Retinal pigment epithelial cell (primary cell): Measurements from ENCODE around the gene SLC7A11.
A peak's percentile ranks its signal among the peaks of the same experiment; 100 is the strongest.
"Not testable (repeated sequence)": the region's sequence is repeated elsewhere in the genome, so short reads cannot be mapped to it uniquely, and the experiment has no call there.

ENCODE experiments used
- DNase-seq: peaks from one replicate; pipeline ENCODE4 v3.0.0-alpha.2; 2010; ENCODE audit warnings: low read depth
- H3K4me3 ChIP-seq: 2 replicates; pipeline ENCODE4 v1.5.1; 2011; ENCODE audit warnings: mild to moderate bottlenecking, low read length, control low read depth, moderate library complexity
- TF ChIP-seq, protein P1 (sequence below): conservative IDR thresholded peaks from 2 replicates; pipeline ENCODE4 v1.5.1; 2011; ENCODE audit warnings: low read depth, low read length, control low read depth, inconsistent platforms

SLC7A11 gene

GRCh38 chr4:138247643-138248042 lies 5.5 kb upstream of the SLC7A11 start:
- TF ChIP-seq, protein P1, sequence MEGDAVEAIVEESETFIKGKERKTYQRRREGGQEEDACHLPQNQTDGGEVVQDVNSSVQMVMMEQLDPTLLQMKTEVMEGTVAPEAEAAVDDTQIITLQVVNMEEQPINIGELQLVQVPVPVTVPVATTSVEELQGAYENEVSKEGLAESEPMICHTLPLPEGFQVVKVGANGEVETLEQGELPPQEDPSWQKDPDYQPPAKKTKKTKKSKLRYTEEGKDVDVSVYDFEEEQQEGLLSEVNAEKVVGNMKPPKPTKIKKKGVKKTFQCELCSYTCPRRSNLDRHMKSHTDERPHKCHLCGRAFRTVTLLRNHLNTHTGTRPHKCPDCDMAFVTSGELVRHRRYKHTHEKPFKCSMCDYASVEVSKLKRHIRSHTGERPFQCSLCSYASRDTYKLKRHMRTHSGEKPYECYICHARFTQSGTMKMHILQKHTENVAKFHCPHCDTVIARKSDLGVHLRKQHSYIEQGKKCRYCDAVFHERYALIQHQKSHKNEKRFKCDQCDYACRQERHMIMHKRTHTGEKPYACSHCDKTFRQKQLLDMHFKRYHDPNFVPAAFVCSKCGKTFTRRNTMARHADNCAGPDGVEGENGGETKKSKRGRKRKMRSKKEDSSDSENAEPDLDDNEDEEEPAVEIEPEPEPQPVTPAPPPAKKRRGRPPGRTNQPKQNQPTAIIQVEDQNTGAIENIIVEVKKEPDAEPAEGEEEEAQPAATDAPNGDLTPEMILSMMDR, result no peak
- no peak for DNase-seq
- no peak overlapping the region for H3K4me3 ChIP-seq

- no peak for DNase-seq
- no peak overlapping the region for H3K4me3 ChIP-seq
- TF ChIP-seq, protein P1, result no peak
These were observed 1.2 kb upstream of the SLC7A11 start for GRCh38 chr4:138243369-138243768.

DNA sequence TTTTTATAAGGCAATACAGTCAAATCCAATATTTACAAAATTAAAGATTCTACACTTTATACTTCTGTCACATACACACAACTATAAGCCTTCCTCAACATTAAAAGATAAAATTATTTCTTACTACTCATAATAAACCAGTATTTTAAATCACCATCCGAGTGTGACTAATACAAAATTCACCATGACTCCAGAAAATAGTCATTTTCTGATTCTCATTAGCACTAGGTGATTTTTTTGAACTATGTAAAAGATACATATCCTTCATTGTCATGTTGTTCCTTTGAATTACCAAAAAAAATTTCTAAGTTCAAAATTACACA lies 646 bp upstream of the SLC7A11 start:
- DNase-seq, result no peak
- TF ChIP-seq, protein P1, result no peak
- peak overlapping the region; percentile 25 for H3K4me3 ChIP-seq

DNA sequence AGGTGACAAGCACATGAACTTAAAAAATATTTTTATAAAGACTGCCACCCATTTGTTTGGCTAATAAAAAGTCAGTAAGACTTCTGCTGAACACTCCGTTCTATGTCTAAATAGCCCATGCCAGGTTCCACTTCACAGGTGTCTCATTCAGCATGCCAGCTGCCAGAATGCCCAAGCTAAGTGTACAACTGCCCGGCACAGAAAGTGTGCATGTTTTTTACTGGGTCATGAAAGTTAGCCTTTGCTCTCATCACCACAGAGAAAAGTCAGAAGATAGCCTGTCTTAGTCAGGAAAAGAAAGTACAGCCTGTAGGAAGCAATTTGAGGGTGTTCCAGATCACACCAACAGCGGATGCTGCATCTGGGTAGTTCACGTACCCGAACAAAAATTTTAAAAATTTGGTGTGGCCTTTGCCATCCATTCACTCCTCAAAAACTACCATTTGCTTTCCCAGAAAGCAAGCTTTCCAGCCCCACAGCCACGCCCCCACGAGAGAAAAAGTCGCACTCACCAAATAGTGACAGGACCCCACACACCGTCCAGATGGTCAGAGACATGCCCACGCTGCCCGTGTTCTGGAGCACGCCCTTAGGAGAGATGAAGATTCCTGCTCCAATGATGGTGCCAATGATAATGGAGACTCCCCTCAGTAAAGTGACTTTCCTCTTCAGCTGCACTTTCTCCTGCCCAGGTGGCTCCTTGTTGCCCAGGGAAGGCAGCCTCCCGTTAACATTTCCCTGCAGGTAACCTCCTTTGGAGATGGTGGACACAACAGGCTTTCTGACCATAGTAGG lies 671 bp downstream of the SLC7A11 start:
- no peak for DNase-seq
- TF ChIP-seq, protein P1, result no peak
- H3K4me3 ChIP-seq, result peak overlapping the region; percentile 41

DNA sequence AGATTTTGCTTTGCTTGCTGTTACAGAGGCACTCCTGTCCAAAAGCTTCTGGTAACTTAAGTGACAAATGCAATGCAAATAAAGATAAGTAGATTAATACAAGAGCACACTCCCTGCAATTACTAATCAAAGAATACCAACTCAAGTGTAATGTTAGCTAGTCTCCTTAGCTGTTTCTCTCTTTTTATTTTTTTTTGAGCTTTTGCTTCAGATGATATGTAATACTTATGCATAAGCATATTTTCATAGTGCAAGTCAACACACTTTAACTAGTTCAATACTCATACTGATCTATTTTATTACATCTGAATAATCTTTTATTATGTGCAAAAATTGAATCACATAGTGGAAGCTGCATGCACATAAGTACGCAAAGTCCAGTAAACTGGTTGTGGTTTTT lies 2.7 kb downstream of the SLC7A11 start:
- no peak for DNase-seq
- TF ChIP-seq, protein P1, result no peak
- peak overlapping the region; percentile 14 for H3K4me3 ChIP-seq

GRCh38 chr4:138238521-138239292 lies 3.4 kb downstream of the SLC7A11 start:
- no peak for DNase-seq
- peak overlapping the region; percentile 0 for H3K4me3 ChIP-seq
- TF ChIP-seq, protein P1, result no peak

DNA sequence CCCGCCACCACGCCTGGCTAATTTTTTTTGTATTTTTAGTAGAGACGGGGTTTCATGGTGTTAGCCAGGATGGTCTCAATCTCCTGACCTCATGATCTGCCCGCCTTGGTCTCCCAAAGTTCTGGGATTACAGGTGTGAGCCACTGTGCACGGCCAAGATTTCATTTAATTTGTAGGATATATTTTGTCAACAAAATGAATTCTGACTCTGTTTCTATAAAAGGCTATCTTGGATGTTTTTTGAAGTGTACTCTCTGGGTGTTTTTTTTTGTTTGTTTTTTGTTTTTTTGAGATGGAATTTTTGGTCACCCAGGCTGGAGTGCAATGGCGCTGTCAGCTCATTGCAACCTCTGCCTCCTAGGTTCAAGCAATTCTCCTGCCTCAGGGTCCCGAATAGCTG lies 5.0 kb downstream of the SLC7A11 start:
- not testable (repeated sequence) for DNase-seq, H3K4me3 ChIP-seq
